ENCODE results near the gene CAB39L.

GRCh38 chr13:49342454-49342853 lies 101.4 kb downstream of the CAB39L start:
- TF ChIP-seq CTCF (IDR thresholded peaks at IDR 0.05) (no peak), POLR2A (IDR thresholded peaks at IDR 0.05) (no peak)
